Right lung (tissue), 5 donors: ENCODE data around the gene KCNE5. TPM values are rescaled to one million over a fixed set of nuclear protein-coding genes. Genes with fewer than 3 reads are reported as not detected.
A peak's percentile ranks its signal among the peaks of the same experiment; 100 is the strongest.
"Not testable (repeated sequence)": the region's sequence is repeated elsewhere in the genome, so short reads cannot be mapped to it uniquely, and the experiment has no call there.

Experiments
- DNase-seq, 2 donors: peaks; one replicate each; pipeline ENCODE4 v3.0.0-alpha.2; 2013
- polyA plus RNA-seq, 5 donors: library from polyadenylated mRNA; unstranded; fragments of 120-200 nt; gene quantifications; one replicate each; pipeline versions ENCODE4 v1.2.1 to v1.2.3, GENCODE V29; 2013; ENCODE audit warnings: inconsistent platforms in 1 of 5, low replicate concordance in 1 of 5; ENCODE audit not compliant: insufficient read length in 5 of 5, insufficient read depth in 1 of 5

Gene KCNE5
- polyA plus RNA-seq, 5 donors = 3.6 to 8.9 (median 5.1) TPM

DNA sequence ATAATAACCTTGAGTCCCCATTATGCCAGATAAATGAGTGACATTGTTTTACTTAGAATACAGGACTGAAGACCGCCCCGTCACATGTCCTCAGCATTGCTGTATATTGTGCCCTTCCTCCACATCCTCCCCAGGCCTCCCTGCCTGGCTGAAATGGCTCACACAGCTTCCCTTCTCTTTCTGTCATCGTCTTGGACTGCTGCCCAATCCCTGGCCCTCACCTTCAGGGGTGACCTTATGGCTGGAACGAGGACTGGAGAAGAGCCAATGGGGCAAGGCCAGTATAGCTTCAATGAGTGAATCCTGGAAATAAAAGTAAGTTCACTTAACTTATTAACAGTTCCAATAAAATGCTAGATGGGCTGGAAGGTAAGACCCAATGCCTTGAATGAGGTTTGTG is 2.7 kb downstream of the KCNE5 start:
- no peak for DNase-seq

DNA sequence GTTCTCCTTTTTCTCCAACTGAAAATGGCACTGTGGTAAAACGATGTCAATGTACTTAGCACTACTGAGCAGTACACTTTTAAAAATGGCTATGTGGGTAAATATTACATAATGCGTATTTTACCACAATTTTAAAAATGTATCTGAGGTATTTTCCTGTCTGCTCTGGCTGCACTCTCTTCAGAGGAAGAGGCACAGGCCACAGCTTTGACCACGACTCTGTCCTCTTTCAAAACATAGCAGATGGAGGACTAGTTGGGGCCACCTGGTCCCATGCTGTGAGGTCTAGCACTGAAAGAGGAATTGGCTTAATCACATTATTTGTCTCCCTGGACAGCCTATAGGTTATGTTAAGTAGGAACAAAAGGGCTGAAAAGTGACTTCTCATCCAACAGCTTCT is 5.2 kb downstream of the KCNE5 start:
- no peak for DNase-seq

DNA sequence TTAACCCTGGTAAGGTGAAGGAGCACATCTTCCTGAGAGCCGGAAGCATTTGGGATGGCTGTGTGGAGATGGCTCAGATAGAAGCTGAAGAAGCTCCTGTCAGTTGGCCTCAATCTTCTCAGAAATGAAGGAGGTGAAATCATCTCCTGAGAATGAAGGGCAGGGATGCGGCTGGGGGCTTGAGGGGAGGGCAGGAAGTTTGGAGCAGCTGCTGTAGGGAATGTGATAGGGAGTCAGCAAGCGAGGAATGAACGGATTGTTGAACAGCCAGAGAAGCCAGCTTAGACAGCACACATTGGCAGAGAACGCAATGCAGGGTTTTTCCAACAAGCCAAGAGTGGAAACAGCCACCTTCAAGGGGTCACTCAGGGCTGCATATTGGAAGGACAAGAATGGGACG is 10.0 kb downstream of the KCNE5 start:
- DNase-seq = no peak

DNA sequence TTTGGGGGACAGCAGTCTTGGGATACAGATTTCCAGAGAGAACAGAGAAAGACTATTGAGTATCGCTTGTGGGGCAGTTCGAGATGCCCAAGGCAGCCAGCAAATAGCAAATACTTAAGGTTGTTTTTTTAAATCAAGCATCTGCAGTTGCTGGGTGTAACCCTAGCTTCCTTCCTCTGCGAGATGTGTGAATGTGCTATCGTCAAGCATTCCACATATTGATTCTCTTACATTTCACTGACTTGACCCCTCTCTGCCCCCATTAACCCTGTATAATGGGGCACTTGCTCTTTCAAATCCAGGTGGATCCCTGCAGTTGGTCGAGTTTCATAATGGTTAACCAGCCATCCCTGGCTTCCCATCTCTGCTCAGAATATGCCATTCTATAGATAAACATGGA is 23.5 kb downstream of the KCNE5 start:
- DNase-seq = no peak

DNA sequence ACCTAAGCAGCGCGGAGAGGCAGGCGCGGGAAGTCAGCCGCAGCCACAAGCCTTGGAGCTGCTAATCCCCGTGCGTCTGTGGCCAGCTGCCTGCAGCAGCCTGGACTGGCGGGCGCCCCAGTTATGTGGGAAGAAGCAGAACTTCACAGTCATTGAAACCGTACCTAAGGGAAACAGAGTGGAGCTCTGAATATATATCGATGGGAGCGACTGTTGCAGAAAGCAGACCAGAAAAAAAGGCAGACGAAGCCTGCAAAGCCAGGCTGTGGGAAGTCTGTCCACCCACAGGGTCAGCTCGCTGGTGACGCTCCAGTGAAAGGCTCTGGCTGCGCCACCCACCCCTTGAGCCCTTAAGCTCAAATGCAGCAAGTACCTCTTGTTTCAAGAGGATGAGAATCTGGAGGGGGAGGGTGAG is 24.7 kb downstream of the KCNE5 start:
- DNase-seq = peak in 1 of 2 donors; percentile 0

DNA sequence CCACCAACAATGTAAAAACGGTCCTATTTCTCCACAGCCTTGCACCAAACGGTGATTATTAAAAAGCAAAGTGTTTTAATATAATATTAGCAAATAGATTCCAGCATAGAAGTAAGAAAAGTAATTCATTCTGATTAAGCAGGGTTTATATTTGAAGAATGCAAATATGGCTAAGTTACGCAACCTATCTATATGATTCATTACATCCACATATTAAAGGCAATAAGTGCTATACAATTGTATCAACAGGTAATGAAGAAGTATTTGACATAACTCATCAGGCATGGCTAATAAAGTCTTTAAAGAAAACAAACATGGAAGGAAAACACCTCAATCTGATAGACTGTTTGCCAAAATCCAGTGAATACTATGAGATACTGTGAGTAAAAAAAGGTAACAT is 29.0 kb downstream of the KCNE5 start:
- no peak for DNase-seq

DNA sequence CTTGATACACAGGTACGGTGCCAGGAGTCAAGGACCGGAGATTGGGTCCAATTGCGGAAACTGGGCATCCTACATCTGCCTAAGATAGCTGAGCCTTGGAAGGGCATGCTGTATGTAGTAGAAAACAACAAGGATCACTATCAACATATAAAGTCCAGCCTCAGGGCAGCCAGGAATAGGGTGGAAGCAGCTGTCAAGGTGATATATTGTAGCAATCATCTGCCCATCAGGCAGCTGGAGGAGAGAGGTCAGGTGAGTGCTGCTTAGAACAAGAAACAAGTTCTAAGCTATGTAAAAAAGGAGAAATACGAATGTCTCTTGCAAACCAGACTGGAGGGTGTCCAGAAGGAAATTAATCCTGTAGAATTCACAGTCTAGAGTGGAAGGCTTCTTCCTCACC is 34.8 kb downstream of the KCNE5 start:
- DNase-seq = no peak

DNA sequence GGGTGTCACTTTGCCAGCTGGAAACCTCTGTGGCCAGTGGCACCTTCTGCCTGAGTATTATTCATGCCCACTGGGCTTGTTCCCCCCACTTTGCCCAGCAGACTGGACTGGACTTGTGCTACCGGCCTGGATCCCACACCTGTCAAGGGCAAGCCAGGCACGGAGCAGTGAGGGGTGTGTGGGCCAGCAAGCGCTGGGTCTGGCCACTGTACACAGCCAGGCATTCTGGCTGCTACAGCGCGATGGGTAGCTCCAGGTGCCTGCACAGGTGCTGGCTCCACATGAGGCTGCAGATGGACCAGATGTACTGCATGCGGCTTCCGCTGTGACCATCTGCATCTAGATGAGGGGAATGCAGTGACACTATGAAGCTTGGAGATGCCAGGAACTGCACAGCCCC is 39.5 kb downstream of the KCNE5 start:
- no peak for DNase-seq

DNA sequence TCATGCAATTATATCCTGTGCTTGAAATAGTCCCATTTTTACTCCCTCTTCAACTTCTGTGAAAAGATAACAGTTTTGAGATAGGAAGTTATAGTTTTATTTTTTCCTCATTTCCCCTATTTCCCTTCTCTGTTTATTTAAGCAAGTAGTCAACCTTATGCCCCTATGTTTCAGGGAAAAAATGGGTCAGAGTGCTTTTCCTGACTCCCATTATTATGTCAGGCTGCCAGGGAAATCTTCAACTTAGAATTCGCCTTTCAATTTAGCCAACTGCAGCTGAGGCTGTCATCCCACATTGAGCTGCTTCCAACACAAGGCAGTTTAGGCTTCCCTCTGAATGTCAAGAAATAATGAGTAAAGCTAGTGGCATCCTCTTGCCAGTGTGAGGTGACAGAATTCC is 46.1 kb downstream of the KCNE5 start:
- no peak for DNase-seq

DNA sequence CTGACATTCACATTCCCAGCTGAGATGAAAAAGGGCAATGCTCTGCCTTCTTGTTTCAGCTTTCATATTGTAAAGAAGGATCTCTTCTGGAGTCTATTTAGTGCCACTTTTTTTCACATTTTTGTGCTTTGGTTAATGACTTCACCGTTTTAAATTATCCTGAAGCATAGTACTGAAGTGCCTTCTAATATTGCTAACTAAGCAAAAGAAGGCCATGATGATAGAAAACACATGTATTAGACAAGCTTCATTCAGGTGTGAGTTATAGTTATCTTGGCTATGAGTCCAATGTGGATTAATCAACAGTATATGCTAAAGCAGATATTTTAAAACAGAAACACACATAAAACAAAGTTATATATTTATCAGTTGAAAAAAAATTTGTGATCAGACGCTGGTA is 47.9 kb downstream of the KCNE5 start:
- DNase-seq = no peak

DNA sequence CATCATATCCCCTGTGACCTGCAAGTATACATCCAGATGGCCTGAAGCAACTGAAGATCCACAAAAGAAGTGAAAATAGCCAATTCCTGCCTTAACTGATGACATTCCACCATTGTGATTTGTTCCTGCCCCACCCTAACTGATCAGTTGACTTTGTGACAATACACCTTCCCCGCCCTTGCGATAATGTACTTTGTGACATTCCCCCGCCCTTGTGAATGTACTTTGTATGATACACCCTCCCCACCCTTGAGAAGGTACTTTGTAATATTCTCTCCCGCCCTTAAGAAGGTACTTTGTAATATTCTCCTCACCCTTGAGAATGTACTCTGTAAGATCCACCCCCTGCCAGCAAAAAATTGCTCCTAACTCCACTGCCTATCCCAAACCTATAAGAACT is 48.9 kb downstream of the KCNE5 start:
- DNase-seq = not testable (repeated sequence)

Other genes with a start within 250 kb of the KCNE5 start
- not detected for gene GUCY2F, start 143.1 kb downstream of the KCNE5 start, polyA plus RNA-seq
- gene NXT2, start 88.3 kb downstream of the KCNE5 start, polyA plus RNA-seq = 10 to 100 TPM; 20.1 to 30.4 (median 25.2) TPM
- 10 to 100 TPM; 11.9 to 19.1 (median 14.4) TPM for gene ACSL4, start 108.1 kb upstream of the KCNE5 start, polyA plus RNA-seq